Measurements from ENCODE around the gene WDR72. TPM values are rescaled to one million over a fixed set of nuclear protein-coding genes. Genes with fewer than 3 reads are reported as not detected.

Gene WDR72
- total and polyA plus RNA-seq, 2 of the 4 experiments (the other 2 are of a cell fraction): not detected

GRCh38 chr15:53472883-53473282 lies 286.6 kb downstream of the WDR72 start:
- Histone ChIP-seq H3K79me1 (ENCODE audit: low read depth in 1 of 2, low read length in 2 of 2) (no peaks in the 10 kb centered on the region), H4K5ac (ENCODE audit: low read depth, low read length) (no peak overlapping the region), H2BK15ac (ENCODE audit: low read depth, low read length) (no peak overlapping the region), H3K9ac (ENCODE audit: low read depth, low read length) (no peak overlapping the region), H3K18ac (ENCODE audit: low read depth, low read length) (no peak overlapping the region), H3K4me2 (ENCODE audit: low read depth, low read length) (no peak overlapping the region), H2AFZ (replicated peaks; ENCODE audit: low read length, poor library complexity) (no peak overlapping the region), H3K36me3 (ENCODE audit: control insufficient read depth, insufficient read depth, low read length) (no peaks in the 10 kb centered on the region), H3K23ac (ENCODE audit: low read depth, low read length) (no peak overlapping the region), H4K8ac (ENCODE audit: low read depth in 2 of 2, low read length in 2 of 2) (no peak overlapping the region), H3K9me1 (ENCODE audit: insufficient read depth, low read length) (no peaks in the 10 kb centered on the region), H2BK20ac (ENCODE audit: low read depth, low read length) (no peak overlapping the region), H3K4me1 (ENCODE audit: control insufficient read depth, insufficient read depth, low read length) (no peaks in the 10 kb centered on the region), H2AK5ac (ENCODE audit: low read depth, low read length) (no peak overlapping the region), H3K27ac (ENCODE audit: insufficient read depth, low read length) (no peak overlapping the region), H2BK120ac (ENCODE audit: low read depth, low read length) (no peak overlapping the region), H3K4me3 (ENCODE audit: insufficient read depth, low read depth, low read length) (no peak overlapping the region), H3K9me3 (ENCODE audit: control insufficient read depth, insufficient read depth, low read length) (peaks cover 10% of the 10 kb centered on the region), H2BK5ac (ENCODE audit: low read depth, low read length, poor library complexity, severe bottlenecking) (no peak overlapping the region), H3K4ac (ENCODE audit: low read depth, low read length) (no peak overlapping the region), H3K27me3 (ENCODE audit: control insufficient read depth, insufficient read depth, low read length) (no peaks in the 10 kb centered on the region), H4K20me1 (ENCODE audit: insufficient read depth, low read length) (no peaks in the 10 kb centered on the region), H3K14ac (replicated peaks; ENCODE audit: low read depth, low read length) (no peak overlapping the region), H3K56ac (ENCODE audit: extremely low read depth, insufficient read depth, low read length) (no peak overlapping the region), H4K91ac (ENCODE audit: insufficient read depth, low read depth, low read length) (no peak overlapping the region), H2AK9ac (replicated peaks; ENCODE audit: low read depth, low read length, poor library complexity) (no peak overlapping the region)
- WGBS, 2 experiments (ENCODE audit: extremely low coverage in 2 of 2, insufficient read length in 1 of 2): no CpG with 5 or more reads among the region's 5 CpGs
- CTCF ChIA-PET: no interaction called here
- intact Hi-C loops (cut with micrococcal nuclease) (no loop called here), dilution Hi-C loops (cut with HindIII; ENCODE audit: low sequenced_read_pairs, unreplicated experiment) (no loop called here), in situ Hi-C loops (cut with MboI; ENCODE audit: low sequenced_read_pairs) (no loop called here)
- no peak for TF ChIP-seq FOS (IDR thresholded peaks at IDR 0.05; ENCODE audit: low read depth, low read length)
- TF ChIP-seq BHLHE40 (IDR thresholded peaks at IDR 0.05; ENCODE audit: low read depth, low read length): no peak
- TF ChIP-seq RCOR1 (IDR thresholded peaks at IDR 0.05; ENCODE audit: insufficient replicate concordance, low read length): no peak
- TF ChIP-seq ELK1 (IDR thresholded peaks at IDR 0.05; ENCODE audit: borderline replicate concordance, low read depth, low read length): no peak
- TF ChIP-seq CEBPB (IDR thresholded peaks at IDR 0.05; ENCODE audit: low read depth, low read length): no peak
- TF ChIP-seq MAFK (IDR thresholded peaks at IDR 0.05; ENCODE audit: low read depth, low read length): no peak
- no peak for TF ChIP-seq SMC3 (IDR thresholded peaks at IDR 0.05; ENCODE audit: low read depth, low read length)
- TF ChIP-seq RFX5 (IDR thresholded peaks at IDR 0.05; ENCODE audit: low read depth, low read length): no peak
- no peak for TF ChIP-seq RAD21 (IDR thresholded peaks at IDR 0.05; ENCODE audit: low read length)
- TF ChIP-seq MAZ (IDR thresholded peaks at IDR 0.05; ENCODE audit: borderline replicate concordance, low read depth, low read length): no peak
- no peak for TF ChIP-seq MXI1 (IDR thresholded peaks at IDR 0.05; ENCODE audit: borderline replicate concordance, low read depth, low read length)
- TF ChIP-seq CHD1 (IDR thresholded peaks at IDR 0.05; ENCODE audit: low read depth, low read length): no peak
- POLR2A ChIA-PET (ENCODE audit: unreplicated experiment): no interaction called here
- ATAC-seq (ENCODE audit: low read depth) (no peak), DNase-seq (no peak)
- BruUV-seq (replicated peaks): no TSS peak

All from IMR-90 (cell line).